Fibroblast of the aortic adventitia (primary cell): ENCODE results near the gene MAPK4. TPM values are rescaled to one million over a fixed set of nuclear protein-coding genes. Genes with fewer than 3 reads are reported as not detected.

Experiments
- DNase-seq: peaks from one replicate; pipeline ENCODE4 v3.0.0-alpha.2; 2010; ENCODE audit warnings: low read depth
- H3K4me3 ChIP-seq: 2 replicates; pipeline ENCODE4 v1.5.1; 2011; ENCODE audit warnings: low read depth, mild to moderate bottlenecking, control low read depth, low read length, moderate library complexity
- total RNA-seq: library from RNA; depleted of rRNA; stranded (reverse); fragments of >200 nt; gene quantifications from 2 replicates; pipeline ENCODE4 v1.2.3, GENCODE V29; 2012; ENCODE audit warnings: low replicate concordance
- TF ChIP-seq, protein P1 (sequence below): IDR thresholded peaks from 2 replicates; pipeline ENCODE4 v1.5.1; 2011; ENCODE audit warnings: mild to moderate bottlenecking, low read length, control low read depth, inconsistent platforms; ENCODE audit not compliant: insufficient read depth

MAPK4 gene
- total RNA-seq, 1 donor: under 0.01 TPM

DNA sequence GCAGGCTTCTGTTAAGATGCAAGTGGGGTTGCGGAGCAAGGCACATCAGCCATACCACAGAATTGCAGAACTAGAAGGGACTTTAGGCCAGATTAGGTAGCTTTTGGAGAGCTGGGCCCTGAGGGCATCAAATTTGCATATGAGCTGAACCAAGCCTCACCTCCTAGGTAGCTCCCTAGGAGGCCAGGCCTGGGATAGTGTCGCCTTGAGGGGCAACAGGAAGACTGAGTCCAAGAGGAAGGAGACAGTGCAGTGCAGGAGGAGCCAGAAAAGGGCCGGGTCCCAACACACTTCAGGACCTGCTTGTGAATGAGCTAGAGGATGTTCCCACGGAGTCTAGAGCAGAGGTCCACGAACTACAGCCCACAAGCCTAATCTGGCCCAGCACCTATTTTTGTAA is 98.7 kb downstream of the MAPK4 start:
- TF ChIP-seq, protein P1, sequence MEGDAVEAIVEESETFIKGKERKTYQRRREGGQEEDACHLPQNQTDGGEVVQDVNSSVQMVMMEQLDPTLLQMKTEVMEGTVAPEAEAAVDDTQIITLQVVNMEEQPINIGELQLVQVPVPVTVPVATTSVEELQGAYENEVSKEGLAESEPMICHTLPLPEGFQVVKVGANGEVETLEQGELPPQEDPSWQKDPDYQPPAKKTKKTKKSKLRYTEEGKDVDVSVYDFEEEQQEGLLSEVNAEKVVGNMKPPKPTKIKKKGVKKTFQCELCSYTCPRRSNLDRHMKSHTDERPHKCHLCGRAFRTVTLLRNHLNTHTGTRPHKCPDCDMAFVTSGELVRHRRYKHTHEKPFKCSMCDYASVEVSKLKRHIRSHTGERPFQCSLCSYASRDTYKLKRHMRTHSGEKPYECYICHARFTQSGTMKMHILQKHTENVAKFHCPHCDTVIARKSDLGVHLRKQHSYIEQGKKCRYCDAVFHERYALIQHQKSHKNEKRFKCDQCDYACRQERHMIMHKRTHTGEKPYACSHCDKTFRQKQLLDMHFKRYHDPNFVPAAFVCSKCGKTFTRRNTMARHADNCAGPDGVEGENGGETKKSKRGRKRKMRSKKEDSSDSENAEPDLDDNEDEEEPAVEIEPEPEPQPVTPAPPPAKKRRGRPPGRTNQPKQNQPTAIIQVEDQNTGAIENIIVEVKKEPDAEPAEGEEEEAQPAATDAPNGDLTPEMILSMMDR: no peak
- H3K4me3 ChIP-seq: no peak overlapping the region
- no peak for DNase-seq

DNA sequence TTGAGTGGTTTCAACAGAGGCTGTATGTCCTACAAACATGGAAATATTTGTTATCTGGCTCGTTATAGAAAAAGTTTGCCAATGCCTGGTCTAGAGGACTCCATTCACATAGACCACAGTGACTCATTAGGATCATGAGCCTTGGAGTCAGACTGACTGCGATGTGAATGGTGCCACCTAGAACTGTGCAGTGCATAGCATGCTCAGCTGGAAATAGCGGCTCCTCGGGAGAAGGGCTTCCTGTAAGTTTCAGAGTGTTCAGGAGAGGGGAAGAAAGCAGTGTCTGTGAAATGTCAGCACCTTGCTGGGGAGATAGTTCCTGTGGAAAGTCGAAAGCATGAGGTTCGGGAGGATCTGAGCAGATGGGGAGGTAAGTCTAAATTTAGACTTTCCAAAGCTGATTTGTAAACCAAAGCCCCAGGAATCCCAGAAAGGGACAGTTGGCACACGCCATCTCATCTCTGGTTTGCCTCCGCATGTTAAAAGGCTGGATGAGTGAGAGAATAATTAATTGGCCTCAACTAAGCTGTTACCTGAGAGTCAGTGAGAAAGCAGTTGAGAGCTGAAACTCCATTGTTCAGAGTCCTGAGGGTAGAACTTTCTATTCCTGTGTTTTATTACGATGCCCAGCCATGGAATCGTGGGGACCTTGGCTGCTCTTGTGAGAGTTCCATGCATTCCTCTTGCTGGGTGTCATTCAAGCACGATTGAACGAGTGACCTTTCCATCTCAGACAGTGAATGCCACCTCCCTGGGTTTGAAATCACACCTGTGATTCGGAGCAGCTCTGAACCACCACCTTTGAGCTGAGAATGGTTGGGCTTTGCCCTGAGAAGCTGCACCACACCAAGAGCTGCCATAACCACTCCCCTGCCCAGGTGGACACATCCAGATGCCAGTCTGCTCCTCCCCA is 99.5 kb downstream of the MAPK4 start:
- DNase-seq: peak; percentile 2
- TF ChIP-seq, protein P1: no peak
- H3K4me3 ChIP-seq: no peak overlapping the region

DNA sequence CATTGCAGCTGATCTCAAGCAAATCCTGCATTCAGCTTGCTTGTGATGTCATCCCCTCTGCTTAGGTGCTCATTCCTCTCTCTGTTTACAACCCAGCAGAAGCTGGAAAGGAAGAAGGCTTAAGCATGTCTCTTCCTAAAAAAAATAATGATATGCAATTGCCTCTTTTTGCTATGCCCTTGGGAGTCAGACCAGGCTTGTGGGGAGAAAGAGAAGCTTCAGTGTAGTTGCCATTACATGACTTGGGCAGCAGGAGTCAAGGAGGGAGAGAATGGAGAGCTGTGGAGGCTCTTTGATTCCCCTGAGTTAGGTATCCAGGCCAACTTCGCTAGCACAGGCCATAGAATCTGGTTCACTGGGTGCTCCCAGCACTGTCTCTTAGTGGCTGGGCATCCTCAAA is 101.1 kb downstream of the MAPK4 start:
- TF ChIP-seq, protein P1: no peak
- H3K4me3 ChIP-seq: no peak overlapping the region
- DNase-seq: no peak

DNA sequence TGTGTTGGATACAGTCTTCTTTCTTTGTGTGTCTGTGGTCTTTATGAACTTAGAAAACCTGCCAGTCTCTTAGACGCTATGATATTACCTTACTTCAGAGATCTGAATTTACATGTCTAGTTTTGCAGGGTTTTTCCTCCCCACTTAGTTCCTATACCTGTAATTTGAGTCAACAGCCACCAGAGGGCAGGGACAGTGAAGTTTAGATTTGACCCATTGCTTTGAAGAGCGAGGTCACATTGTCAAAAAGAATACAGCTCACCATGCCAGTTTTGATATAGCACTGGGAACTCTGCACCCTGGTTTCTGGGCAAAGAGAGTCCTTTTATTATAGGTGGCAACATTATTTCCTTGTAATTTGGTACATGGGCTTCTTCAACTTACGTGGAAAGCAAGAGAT is 102.3 kb downstream of the MAPK4 start:
- TF ChIP-seq, protein P1: peak; percentile 25
- H3K4me3 ChIP-seq: no peak overlapping the region
- peak; percentile 1 for DNase-seq

DNA sequence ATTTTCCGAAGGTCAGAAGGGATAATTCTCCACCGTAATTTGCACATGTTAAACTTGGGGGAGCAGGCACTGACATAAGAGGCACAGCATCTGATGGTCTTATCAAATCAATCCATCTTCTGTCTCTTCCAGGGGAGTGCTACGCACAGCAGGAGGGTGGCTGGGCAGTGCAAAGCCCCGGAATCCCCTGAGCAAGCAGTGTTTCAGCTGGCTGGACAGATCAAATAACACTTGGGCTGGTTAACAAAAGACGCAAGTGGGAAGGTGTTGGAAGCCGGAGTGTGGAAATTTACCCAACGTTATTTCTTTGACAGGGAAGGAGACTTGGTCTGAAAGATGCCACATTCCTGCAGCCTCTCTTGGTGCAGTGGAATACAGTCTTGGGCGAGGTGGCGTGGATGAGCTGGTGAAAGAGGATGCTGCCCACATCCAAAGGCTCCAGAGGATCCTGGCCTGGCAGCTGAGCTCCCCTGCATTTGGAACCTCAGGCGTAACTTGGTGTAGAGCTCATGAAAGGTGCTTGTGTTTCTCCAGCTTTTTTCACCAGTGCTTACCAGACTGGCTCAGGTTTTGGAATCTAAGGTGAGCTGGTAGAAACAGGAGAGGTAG is 103.0 kb downstream of the MAPK4 start:
- TF ChIP-seq, protein P1: no peak

DNA sequence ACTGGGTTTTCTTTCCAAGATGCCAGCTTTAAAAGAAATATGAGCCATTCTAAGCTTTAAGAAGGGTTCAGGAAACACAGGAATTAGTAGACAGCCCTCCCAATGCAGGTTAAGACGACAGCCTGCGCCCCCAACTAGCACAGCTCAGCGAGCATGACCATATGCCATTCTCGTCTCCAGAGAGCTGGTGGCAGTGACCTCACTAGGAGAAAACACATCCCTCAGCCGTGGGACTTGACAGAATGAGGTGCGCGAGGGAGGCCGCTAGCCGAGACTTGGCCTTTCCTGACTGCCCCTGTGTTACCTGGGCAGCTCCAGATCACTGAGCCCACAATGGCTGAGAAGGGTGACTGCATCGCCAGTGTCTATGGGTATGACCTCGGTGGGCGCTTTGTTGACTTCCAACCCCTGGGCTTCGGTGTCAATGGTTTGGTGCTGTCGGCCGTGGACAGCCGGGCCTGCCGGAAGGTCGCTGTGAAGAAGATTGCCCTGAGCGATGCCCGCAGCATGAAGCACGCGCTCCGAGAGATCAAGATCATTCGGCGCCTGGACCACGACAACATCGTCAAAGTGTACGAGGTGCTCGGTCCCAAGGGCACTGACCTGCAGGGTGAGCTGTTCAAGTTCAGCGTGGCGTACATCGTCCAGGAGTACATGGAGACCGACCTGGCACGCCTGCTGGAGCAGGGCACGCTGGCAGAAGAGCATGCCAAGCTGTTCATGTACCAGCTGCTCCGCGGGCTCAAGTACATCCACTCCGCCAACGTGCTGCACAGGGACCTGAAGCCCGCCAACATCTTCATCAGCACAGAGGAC is 103.9 kb downstream of the MAPK4 start:
- TF ChIP-seq, protein P1: no peak
- no peak overlapping the region for H3K4me3 ChIP-seq
- no peak for DNase-seq

More for the DNA sequence above, 103.0 kb downstream of the MAPK4 start:
- no peak for DNase-seq
- no peak overlapping the region for H3K4me3 ChIP-seq
